Endothelial cell of umbilical vein (primary cell): Measurements from ENCODE around the gene CSMD2.

Experiments used
- EZH2 ChIP-seq: IDR thresholded peaks from 2 replicates; pipeline ENCODE4 v1.6.1; 2012; ENCODE audit warnings: borderline replicate concordance, low read depth, mild to moderate bottlenecking, moderate library complexity, low read length, inconsistent platforms; ENCODE audit not compliant: severe bottlenecking
- GATA2 ChIP-seq: IDR thresholded peaks from 2 replicates; pipeline ENCODE4 v1.7.0; 2011; ENCODE audit warnings: low read depth, mild to moderate bottlenecking, moderate library complexity, mixed read lengths, low read length; ENCODE audit not compliant: insufficient read length, insufficient read depth
- MYC ChIP-seq: IDR thresholded peaks from one replicate; pipeline ENCODE4 v1.6.1; 2011; ENCODE audit warnings: mild to moderate bottlenecking, low read depth, low read length
- POLR2A ChIP-seq: IDR thresholded peaks from 2 replicates; pipeline ENCODE4 v1.6.1; 2012; ENCODE audit warnings: low read depth, mild to moderate bottlenecking, control low read depth, low read length
- POLR2AphosphoS5 ChIP-seq: IDR thresholded peaks from 2 replicates; pipeline ENCODE4 v1.6.1; 2012; ENCODE audit warnings: low read depth, mild to moderate bottlenecking, control low read depth, low read length, moderate library complexity; ENCODE audit not compliant: insufficient read depth
- TF ChIP-seq, protein P1 (sequence below), 2 donors: IDR thresholded peaks; 1 replicate in 1 of 2; 2 replicates in 1 of 2; pipeline ENCODE4 v1.5.1; 2011; ENCODE audit warnings: low read length in 2 of 2, mild to moderate bottlenecking in 2 of 2, moderate library complexity in 2 of 2, control low read depth in 1 of 2, inconsistent platforms in 1 of 2, low read depth in 1 of 2; ENCODE audit not compliant: insufficient read depth in 1 of 2; ENCODE audit errors: extremely low read depth in 1 of 2

DNA sequence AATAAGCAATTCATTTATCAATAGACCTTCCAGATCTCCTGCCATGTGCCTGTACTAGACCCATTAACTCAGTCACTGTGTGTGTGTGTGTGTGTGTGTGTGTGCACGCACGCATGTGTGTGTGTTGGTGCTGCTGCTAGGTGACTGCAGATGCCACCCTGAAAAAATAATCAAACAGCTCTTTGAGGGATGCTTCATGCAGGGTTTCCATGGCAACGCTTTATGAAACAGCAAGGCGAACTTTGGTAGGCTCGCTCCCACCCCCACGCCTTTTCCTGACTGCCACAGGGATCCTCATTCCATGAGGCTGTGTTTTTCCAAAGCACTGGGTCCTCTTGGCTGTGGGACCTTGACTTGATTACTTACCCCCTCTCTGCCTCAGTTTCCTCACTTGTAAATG lies 207.2 kb downstream of the CSMD2 start:
- TF ChIP-seq POLR2A (no peak), MYC (no peak), POLR2AphosphoS5 (no peak), EZH2 (no peak), GATA2 (no peak)
- TF ChIP-seq, protein P1, sequence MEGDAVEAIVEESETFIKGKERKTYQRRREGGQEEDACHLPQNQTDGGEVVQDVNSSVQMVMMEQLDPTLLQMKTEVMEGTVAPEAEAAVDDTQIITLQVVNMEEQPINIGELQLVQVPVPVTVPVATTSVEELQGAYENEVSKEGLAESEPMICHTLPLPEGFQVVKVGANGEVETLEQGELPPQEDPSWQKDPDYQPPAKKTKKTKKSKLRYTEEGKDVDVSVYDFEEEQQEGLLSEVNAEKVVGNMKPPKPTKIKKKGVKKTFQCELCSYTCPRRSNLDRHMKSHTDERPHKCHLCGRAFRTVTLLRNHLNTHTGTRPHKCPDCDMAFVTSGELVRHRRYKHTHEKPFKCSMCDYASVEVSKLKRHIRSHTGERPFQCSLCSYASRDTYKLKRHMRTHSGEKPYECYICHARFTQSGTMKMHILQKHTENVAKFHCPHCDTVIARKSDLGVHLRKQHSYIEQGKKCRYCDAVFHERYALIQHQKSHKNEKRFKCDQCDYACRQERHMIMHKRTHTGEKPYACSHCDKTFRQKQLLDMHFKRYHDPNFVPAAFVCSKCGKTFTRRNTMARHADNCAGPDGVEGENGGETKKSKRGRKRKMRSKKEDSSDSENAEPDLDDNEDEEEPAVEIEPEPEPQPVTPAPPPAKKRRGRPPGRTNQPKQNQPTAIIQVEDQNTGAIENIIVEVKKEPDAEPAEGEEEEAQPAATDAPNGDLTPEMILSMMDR (IDR thresholded peaks at IDR 0.05; ENCODE audit: extremely low read depth in 1 of 2, insufficient read depth in 1 of 2, low read depth in 1 of 2, low read length in 2 of 2): no peak
